ENCODE results near the gene CHCHD4. TPM values are rescaled to one million over a fixed set of nuclear protein-coding genes. Genes with fewer than 3 reads are reported as not detected.
A peak's percentile ranks its signal among the peaks of the same experiment; 100 is the strongest.

The CHCHD4 gene
- 10 to 100 TPM in 3 of 6 experiments, 1 to 10 TPM in 3; 9.4 to 12.0 (median 10.1) TPM for total RNA-seq (2021; fragmentation: NEBNext Ultra II Directional; extraction: Animal tissue kit (Norgen Biotek cat#: 25700))
- long read RNA-seq, transcript CHCHD4-202 (3 exons, 1,405 nt), result major isoform, 10 of 16 reads
- long read RNA-seq, partial matches to known transcripts, result 1 of 16 reads
- long read RNA-seq, other reads (novel, unspliced or antisense), result 3 of 16 reads

- peak within 1 kb of the TSS; percentile 98 for H3K27ac Mint-ChIP-seq
- H3K4me3 Mint-ChIP-seq, result peak within 1 kb of the TSS; percentile 100
- no peaks in the 10 kb centered on the region for H3K9me3 Mint-ChIP-seq
- TF ChIP-seq CTCF (IDR thresholded peaks at IDR 0.05), result peak; percentile 11; the same call in 1 of the 2 replicates
- H3K36me3 Mint-ChIP-seq (ENCODE audit: low read depth), result peaks cover 33% of the 10 kb centered on the region
- peaks cover 3% of the 10 kb centered on the region; the same call in 1 of the 2 replicates for H3K27me3 Mint-ChIP-seq (ENCODE audit: insufficient read depth)
- H3K4me1 Mint-ChIP-seq (ENCODE audit: low read depth), result peaks cover 38% of the 10 kb centered on the region
- peak; percentile 100 for DNase-seq
Measured at GRCh38 chr3:14124615-14125192, at the start of gene CHCHD4, which contains the start of gene TMEM43. Gene CHCHD4, minus strand, starts transcription at chr3:14124870. Its CDS starts 194 bp downstream, at chr3:14124676. Gene TMEM43, plus strand, starts transcription at chr3:14125052. Its CDS starts 142 bp downstream, at chr3:14125194.

GRCh38 chr3:14172496-14172895, 47.8 kb upstream of the CHCHD4 start:
- no peak for TF ChIP-seq CTCF (IDR thresholded peaks at IDR 0.05)
- DNase-seq, result no peak
- peaks cover 92% of the 10 kb centered on the region for H3K4me1 Mint-ChIP-seq (ENCODE audit: low read depth)
- H3K27me3 Mint-ChIP-seq (ENCODE audit: insufficient read depth), result no peaks in the 10 kb centered on the region
- H3K27ac Mint-ChIP-seq, result peak overlapping the region; percentile 93
- no peak overlapping the region for H3K4me3 Mint-ChIP-seq
- H3K36me3 Mint-ChIP-seq (ENCODE audit: low read depth), result peaks cover 58% of the 10 kb centered on the region
- H3K9me3 Mint-ChIP-seq, result no peaks in the 10 kb centered on the region

GRCh38 chr3:14170531-14171159, 46.0 kb upstream of the CHCHD4 start:
- Mint-ChIP-seq H3K9me3 (no peaks in the 10 kb centered on the region), H3K27me3 (ENCODE audit: insufficient read depth) (no peaks in the 10 kb centered on the region; the same call in 1 of the 2 replicates), H3K4me3 (peak overlapping the region; percentile 74), H3K36me3 (ENCODE audit: low read depth) (peaks cover 64% of the 10 kb centered on the region), H3K4me1 (ENCODE audit: low read depth) (peaks cover 91% of the 10 kb centered on the region), H3K27ac (peak overlapping the region; percentile 85)
- TF ChIP-seq CTCF (IDR thresholded peaks at IDR 0.05), result no peak
- peak; percentile 89 for DNase-seq

- H3K4me3 Mint-ChIP-seq, result peak overlapping the region; percentile 74
- H3K36me3 Mint-ChIP-seq (ENCODE audit: low read depth), result peaks cover 71% of the 10 kb centered on the region
- no peak for TF ChIP-seq CTCF (IDR thresholded peaks at IDR 0.05)
- peak; percentile 47 for DNase-seq
- H3K9me3 Mint-ChIP-seq, result no peaks in the 10 kb centered on the region
- peaks cover 83% of the 10 kb centered on the region for H3K4me1 Mint-ChIP-seq (ENCODE audit: low read depth)
- peak overlapping the region; percentile 85 for H3K27ac Mint-ChIP-seq
- no peaks in the 10 kb centered on the region; the same call in 1 of the 2 replicates for H3K27me3 Mint-ChIP-seq (ENCODE audit: insufficient read depth)
Measured at GRCh38 chr3:14169871-14170270, 45.2 kb upstream of the CHCHD4 start.

GRCh38 chr3:14169435-14169834, 44.8 kb upstream of the CHCHD4 start:
- Mint-ChIP-seq H3K4me1 (ENCODE audit: low read depth) (peaks cover 79% of the 10 kb centered on the region), H3K4me3 (peak overlapping the region; percentile 74), H3K27me3 (ENCODE audit: insufficient read depth) (no peaks in the 10 kb centered on the region; the same call in 1 of the 2 replicates), H3K36me3 (ENCODE audit: low read depth) (peaks cover 75% of the 10 kb centered on the region), H3K27ac (peak overlapping the region; percentile 85), H3K9me3 (no peaks in the 10 kb centered on the region)
- no peak for DNase-seq
- no peak for TF ChIP-seq CTCF (IDR thresholded peaks at IDR 0.05)
